Activated CD8-positive, alpha-beta T cell treated with anti-CD3 and anti-CD28 coated beads, Interleukin-2, amount 10 ng/mL, durations not matched to agents 7 days and 5 days (primary cell): ENCODE results near the gene GSG1L. TPM values are rescaled to one million over a fixed set of nuclear protein-coding genes. Genes with fewer than 3 reads are reported as not detected.

Experiments
- ATAC-seq: fragments of 150-1000 bp; cut with Tn5 transposase; one replicate; pipeline ENCODE4 v1.10.0; 2021; ENCODE audit warnings: moderate library complexity
- CTCF ChIA-PET: fragments of 350-600 bp; sonication (Branson Sonifier 250); formaldehyde crosslinking; loops from one replicate; lab custom pipeline; 2021; ENCODE audit warnings: antibody characterized with exemption; lab: Charles Lee
- POLR2A ChIA-PET: fragments of 350-600 bp; sonication (Branson Sonifier 250); formaldehyde crosslinking; loops from one replicate; lab custom pipeline; 2021; ENCODE audit warnings: antibody characterized with exemption; lab: Charles Lee
- DNase-seq: peaks from one replicate; pipeline ENCODE4 v3.0.0-alpha.2; 2020
- H3K27ac Mint-ChIP-seq: one replicate; pipeline ENCODE4 v1.8.0; 2021; ENCODE audit warnings: mild to moderate bottlenecking, mixed read lengths
- H3K27me3 Mint-ChIP-seq: one replicate; pipeline ENCODE4 v1.8.0; 2021; ENCODE audit warnings: low read depth, mixed read lengths
- H3K36me3 Mint-ChIP-seq: one replicate; pipeline ENCODE4 v1.8.0; 2021; ENCODE audit warnings: low read depth, mixed read lengths
- H3K4me1 Mint-ChIP-seq: one replicate; pipeline ENCODE4 v1.8.0; 2021; ENCODE audit warnings: low read depth, mixed read lengths
- H3K4me3 Mint-ChIP-seq: one replicate; pipeline ENCODE4 v1.8.0; 2021; ENCODE audit warnings: mild to moderate bottlenecking, mixed read lengths
- H3K9me3 Mint-ChIP-seq: one replicate; pipeline ENCODE4 v1.8.0; 2022; ENCODE audit warnings: mixed read lengths; ENCODE audit not compliant: insufficient read depth
- total RNA-seq, 2 experiments: library from RNA; stranded (reverse); gene quantifications; one replicate each; pipeline ENCODE4 v1.2.3, GENCODE V29; 2021

Gene GSG1L
- total RNA-seq, 2 experiments from 2014 or later, result 0.08 to 0.39 TPM

GRCh38 chr16:28089992-28090365 is 26.5 kb upstream of the GSG1L start:
- ChIA-PET POLR2A (no interaction called here), CTCF (interaction anchor here (0.9 to 1.9 kb wide), 2 partner anchors 19 to 127 kb away, joined by 3 to 7 read pairs; no protein-coding TSS in a partner anchor)
- Mint-ChIP-seq H3K36me3 (peaks cover 5% of the 10 kb centered on the region), H3K27me3 (no peaks in the 10 kb centered on the region), H3K9me3 (no peaks in the 10 kb centered on the region), H3K4me1 (no peaks in the 10 kb centered on the region), H3K27ac (peak overlapping the region; percentile 78), H3K4me3 (no peak overlapping the region)
- ATAC-seq (no peak), DNase-seq (no peak)

- ATAC-seq (no peak), DNase-seq (no peak)
- H3K4me1 Mint-ChIP-seq, result no peaks in the 10 kb centered on the region
- H3K27ac Mint-ChIP-seq, result peak overlapping the region; percentile 78
- H3K9me3 Mint-ChIP-seq, result no peaks in the 10 kb centered on the region
- no peaks in the 10 kb centered on the region for H3K27me3 Mint-ChIP-seq
- ChIA-PET CTCF (interaction anchor here (0.9 to 1.9 kb wide), 2 partner anchors 19 to 128 kb away, joined by 3 to 7 read pairs; no protein-coding TSS in a partner anchor), POLR2A (no interaction called here)
- peaks cover 5% of the 10 kb centered on the region for H3K36me3 Mint-ChIP-seq
- H3K4me3 Mint-ChIP-seq, result no peak overlapping the region
Observed at GRCh38 chr16:28089205-28089991, 25.9 kb upstream of the GSG1L start.

GRCh38 chr16:28087675-28088300 is 24.3 kb upstream of the GSG1L start:
- H3K27ac Mint-ChIP-seq, result no peak overlapping the region
- ChIA-PET CTCF (no interaction called here), POLR2A (no interaction called here)

DNA sequence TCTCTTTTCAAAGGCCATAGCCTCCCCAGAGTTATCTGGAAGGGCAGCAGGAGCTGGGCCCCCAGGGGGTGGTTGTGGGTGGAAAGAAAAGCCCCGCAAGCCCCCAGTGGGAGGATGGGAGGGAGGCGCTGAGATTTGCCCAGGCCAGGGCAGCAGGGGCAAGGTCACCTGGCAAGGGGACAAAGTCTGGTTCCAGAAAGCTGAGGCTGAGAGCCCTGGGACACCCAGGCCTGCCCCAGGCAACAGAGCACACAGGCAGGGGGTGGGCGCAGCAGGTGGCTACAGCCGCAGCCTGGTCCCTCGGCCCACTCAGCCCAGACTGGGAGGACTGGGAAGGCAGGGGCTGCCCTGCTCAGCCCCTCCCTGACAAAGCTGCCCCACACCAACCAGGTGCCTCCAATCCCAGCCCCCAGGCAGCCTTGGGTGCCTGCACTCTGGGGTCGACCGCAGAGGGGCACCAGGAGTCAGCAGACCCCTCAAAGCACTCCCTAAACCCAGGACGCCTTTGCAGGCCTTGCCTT is 23.7 kb upstream of the GSG1L start:
- H3K27me3 Mint-ChIP-seq, result no peaks in the 10 kb centered on the region
- H3K9me3 Mint-ChIP-seq, result no peaks in the 10 kb centered on the region
- no peaks in the 10 kb centered on the region for H3K4me1 Mint-ChIP-seq
- ATAC-seq (no peak), DNase-seq (no peak)
- H3K27ac Mint-ChIP-seq, result no peak overlapping the region
- POLR2A ChIA-PET, result no interaction called here
- no peak overlapping the region for H3K4me3 Mint-ChIP-seq
- peaks cover 3% of the 10 kb centered on the region for H3K36me3 Mint-ChIP-seq
- CTCF ChIA-PET, result no interaction called here

More at GRCh38 chr16:28087675-28088300, 24.3 kb upstream of the GSG1L start:
- no peaks in the 10 kb centered on the region for H3K27me3 Mint-ChIP-seq
- no peaks in the 10 kb centered on the region for H3K9me3 Mint-ChIP-seq
- DNase-seq, result no peak
- no peaks in the 10 kb centered on the region for H3K4me1 Mint-ChIP-seq
- ATAC-seq, result peak; percentile 37
- H3K36me3 Mint-ChIP-seq, result peaks cover 3% of the 10 kb centered on the region
- no peak overlapping the region for H3K4me3 Mint-ChIP-seq

DNA sequence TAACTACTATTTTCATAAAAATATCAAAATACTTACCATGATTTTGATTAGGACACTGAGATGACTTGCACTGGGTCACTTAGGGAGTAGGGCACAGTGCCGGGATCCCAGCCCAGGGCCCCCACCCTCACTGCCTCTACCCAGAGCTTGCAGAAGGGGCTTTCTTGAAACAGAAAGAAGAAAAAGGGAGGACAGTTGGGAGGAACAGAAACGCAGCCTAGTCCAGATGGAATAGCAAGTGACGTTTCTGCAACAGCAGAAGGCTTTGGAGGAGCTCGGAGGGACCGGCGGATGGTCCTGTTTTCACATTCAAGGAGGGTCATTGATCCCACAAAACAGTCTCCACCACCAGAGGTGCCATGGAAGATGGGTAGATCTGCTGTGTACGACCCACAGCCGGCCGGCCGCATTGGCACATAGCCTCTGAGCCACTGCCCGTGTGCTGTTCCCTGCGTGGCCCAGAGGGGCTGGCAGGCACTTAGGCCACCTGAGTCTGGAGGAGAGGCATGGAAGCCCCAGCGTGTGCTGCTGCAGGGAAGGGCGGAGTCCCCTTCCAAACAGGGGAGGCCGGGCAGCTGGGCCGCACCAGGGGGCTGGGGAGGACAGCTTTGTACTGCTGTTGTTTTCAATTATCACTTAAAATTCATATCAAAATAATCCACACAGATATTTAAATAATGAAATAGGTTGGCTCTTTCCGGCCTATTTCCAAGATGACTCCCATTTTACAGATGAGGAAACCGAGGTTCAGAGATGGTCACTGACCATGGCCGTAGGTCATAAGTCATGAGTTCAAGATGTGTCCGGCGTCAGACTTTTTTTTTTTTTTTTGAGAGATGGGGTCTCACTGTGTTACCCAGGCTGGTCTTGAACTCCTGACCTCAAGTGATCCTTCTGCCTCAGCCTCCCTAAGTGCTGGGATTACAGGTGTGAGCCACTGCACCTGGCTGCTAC is 22.9 kb upstream of the GSG1L start:
- Mint-ChIP-seq H3K27me3 (no peaks in the 10 kb centered on the region), H3K4me1 (no peaks in the 10 kb centered on the region), H3K9me3 (no peaks in the 10 kb centered on the region), H3K27ac (no peak overlapping the region), H3K4me3 (no peak overlapping the region), H3K36me3 (no peaks in the 10 kb centered on the region)
- no peak for ATAC-seq
- CTCF ChIA-PET, result interaction anchor here (1.3 kb wide), 1 partner anchor 16 kb away, joined by 5 read pairs; no protein-coding TSS in a partner anchor
- no peak for DNase-seq
- POLR2A ChIA-PET, result no interaction called here

GRCh38 chr16:28085389-28086171 is 22.1 kb upstream of the GSG1L start:
- H3K9me3 Mint-ChIP-seq, result no peaks in the 10 kb centered on the region
- DNase-seq (no peak), ATAC-seq (no peak)
- no peaks in the 10 kb centered on the region for H3K36me3 Mint-ChIP-seq
- H3K4me1 Mint-ChIP-seq, result no peaks in the 10 kb centered on the region
- H3K27me3 Mint-ChIP-seq, result no peaks in the 10 kb centered on the region
- no peak overlapping the region for H3K27ac Mint-ChIP-seq
- ChIA-PET POLR2A (no interaction called here), CTCF (interaction anchor here (1.3 kb wide), 1 partner anchor 15 kb away, joined by 5 read pairs; no protein-coding TSS in a partner anchor)
- H3K4me3 Mint-ChIP-seq, result no peak overlapping the region

DNA sequence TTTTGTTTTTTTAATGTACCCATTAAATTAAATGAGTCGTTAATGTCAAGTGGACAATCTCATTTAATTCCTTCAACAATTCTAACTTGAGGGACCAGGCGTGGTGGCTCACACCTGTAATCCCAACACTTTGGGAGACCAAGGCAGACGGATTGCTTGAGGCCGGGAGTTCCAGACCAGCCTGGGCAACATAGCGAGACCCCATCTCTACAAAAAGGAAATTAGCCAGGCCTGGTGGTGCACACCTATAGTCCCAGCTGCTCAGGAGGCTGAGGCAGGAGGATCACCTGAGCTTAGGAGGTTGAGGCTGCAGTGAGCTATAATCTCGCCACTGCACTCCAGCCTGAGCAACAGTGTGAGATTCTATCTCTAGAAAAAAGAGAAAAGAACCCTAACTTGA is 20.7 kb upstream of the GSG1L start:
- POLR2A ChIA-PET, result no interaction called here
- Mint-ChIP-seq H3K9me3 (no peaks in the 10 kb centered on the region), H3K36me3 (no peaks in the 10 kb centered on the region), H3K4me1 (no peaks in the 10 kb centered on the region), H3K4me3 (no peak overlapping the region), H3K27me3 (no peaks in the 10 kb centered on the region), H3K27ac (no peak overlapping the region)
- CTCF ChIA-PET, result no interaction called here
- ATAC-seq (no peak), DNase-seq (no peak)

DNA sequence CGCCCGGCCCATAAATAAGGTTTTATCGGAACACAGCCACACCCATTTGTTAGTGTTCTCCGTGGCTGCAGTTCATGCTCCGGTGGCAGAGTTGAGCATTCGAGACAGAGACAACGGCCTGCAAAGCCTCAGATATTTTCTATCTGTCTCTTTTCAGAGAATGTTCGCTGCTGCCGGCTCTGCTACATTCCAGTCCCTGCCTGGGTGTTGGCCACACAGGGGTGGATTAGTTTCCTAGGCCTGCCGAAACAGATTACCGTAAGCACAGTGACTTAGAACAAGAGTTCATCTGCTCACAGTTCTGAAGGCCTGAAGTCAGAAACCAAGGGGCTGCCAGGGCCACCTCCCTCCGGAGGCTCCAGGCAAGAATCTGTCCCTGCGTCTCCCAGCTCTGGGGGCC is 19.1 kb upstream of the GSG1L start:
- POLR2A ChIA-PET, result no interaction called here
- no peaks in the 10 kb centered on the region for H3K27me3 Mint-ChIP-seq
- H3K27ac Mint-ChIP-seq, result no peak overlapping the region
- DNase-seq (no peak), ATAC-seq (no peak)
- H3K4me1 Mint-ChIP-seq, result no peaks in the 10 kb centered on the region
- H3K4me3 Mint-ChIP-seq, result no peak overlapping the region
- CTCF ChIA-PET, result interaction anchor here (1.1 kb wide), 1 partner anchor 12 kb away, joined by 3 read pairs; no protein-coding TSS in a partner anchor
- no peaks in the 10 kb centered on the region for H3K9me3 Mint-ChIP-seq
- H3K36me3 Mint-ChIP-seq, result no peaks in the 10 kb centered on the region

GRCh38 chr16:28081391-28081968 is 18.0 kb upstream of the GSG1L start:
- ChIA-PET POLR2A (no interaction called here), CTCF (interaction anchor here (2.1 kb wide), 1 partner anchor 10 kb away, joined by 12 read pairs; no protein-coding TSS in a partner anchor)
- ATAC-seq (no peak), DNase-seq (no peak)
- H3K27me3 Mint-ChIP-seq, result no peaks in the 10 kb centered on the region
- no peaks in the 10 kb centered on the region for H3K9me3 Mint-ChIP-seq
- no peaks in the 10 kb centered on the region for H3K4me1 Mint-ChIP-seq
- H3K27ac Mint-ChIP-seq, result no peak overlapping the region
- H3K4me3 Mint-ChIP-seq, result no peak overlapping the region
- no peaks in the 10 kb centered on the region for H3K36me3 Mint-ChIP-seq

GRCh38 chr16:28078261-28078660 is 14.7 kb upstream of the GSG1L start:
- Mint-ChIP-seq H3K27ac (no peak overlapping the region), H3K4me3 (no peak overlapping the region), H3K4me1 (no peaks in the 10 kb centered on the region), H3K36me3 (no peaks in the 10 kb centered on the region), H3K27me3 (no peaks in the 10 kb centered on the region), H3K9me3 (no peaks in the 10 kb centered on the region)
- POLR2A ChIA-PET, result no interaction called here
- CTCF ChIA-PET, result no interaction called here
- ATAC-seq (no peak), DNase-seq (no peak)
